Stomach (tissue), 4 donors: ENCODE results near the gene RIOK3.

Experiments
- CTCF ChIP-seq, 7 experiments: fragments of 450-650 bp in 4 of 7; fragments of 200-600 bp in 3 of 7; sonication (generic) in 3 of 7; IDR thresholded peaks; one replicate each; pipeline ENCODE4 v1.5.1; 2016 to 2019; ENCODE audit warnings: antibody characterized with exemption in 7 of 7, control low read depth in 2 of 7, mild to moderate bottlenecking in 1 of 7
- EP300 ChIP-seq: sonication (generic); formaldehyde crosslinking; IDR thresholded peaks from one replicate; pipeline ENCODE4 v1.6.1; 2017; ENCODE audit warnings: antibody characterized with exemption
- POLR2AphosphoS5 ChIP-seq, 3 donors: sonication (generic); formaldehyde crosslinking; IDR thresholded peaks; one replicate each; pipeline ENCODE4 v1.6.1; 2016; ENCODE audit warnings: antibody characterized with exemption in 3 of 3

DNA sequence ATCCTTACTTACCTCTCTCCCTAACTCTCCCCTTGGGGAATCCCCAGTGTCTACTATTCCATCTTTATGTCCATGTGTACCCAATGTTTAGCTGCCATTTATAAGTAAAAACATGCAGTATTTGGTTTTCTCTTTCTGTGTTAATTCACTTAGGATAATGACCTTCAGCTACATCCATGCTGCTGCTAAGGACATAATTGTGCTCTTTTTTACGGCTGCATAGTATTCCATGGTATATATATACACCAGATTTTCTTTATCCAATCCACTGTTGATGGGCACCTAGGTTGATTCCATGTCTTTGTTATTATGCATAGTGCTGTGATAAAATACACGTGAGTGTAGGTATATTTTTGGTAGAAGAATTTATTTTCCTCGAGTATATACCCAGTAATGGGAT, 24.3 kb upstream of the RIOK3 start:
- no peak for TF ChIP-seq CTCF (IDR thresholded peaks at IDR 0.05)
- TF ChIP-seq POLR2AphosphoS5 (IDR thresholded peaks at IDR 0.05), result no peak
- TF ChIP-seq EP300, result no peak
